Omental fat pad (tissue), 4 donors: Measurements from ENCODE around the gene ITPR2. TPM values are rescaled to one million over a fixed set of nuclear protein-coding genes. Genes with fewer than 3 reads are reported as not detected.

Experiments used
- ATAC-seq: fragments of 150-250 bp; one replicate; pipeline ENCODE4 v1.9.1; 2016; ENCODE audit warnings: mild to moderate bottlenecking, moderate library complexity; ENCODE audit not compliant: low FRiP score
- DNase-seq: peaks from one replicate; pipeline ENCODE4 v3.0.0-alpha.2; 2019; ENCODE audit warnings: low spot score
- small RNA-seq: library from RNA; depleted of rRNA; stranded (forward); fragments of <200 nt; gene quantifications from one replicate; pipeline ENCODE3, GENCODE V24; 2016
- total RNA-seq, 4 donors: library from RNA; depleted of rRNA; stranded (reverse); fragments of >200 nt; gene quantifications; one replicate each; pipeline ENCODE4 v1.1.0, GENCODE V29; 2016
- TF ChIP-seq, protein P1 (sequence below), 3 donors: fragments of 450-650 bp; IDR thresholded peaks; one replicate each; pipeline ENCODE4 v1.5.1; 2016 to 2017; ENCODE audit warnings: antibody characterized with exemption in 3 of 3, mild to moderate bottlenecking in 3 of 3, moderate library complexity in 2 of 3

ITPR2 gene
- total RNA-seq, 4 donors from 2014 or later = 39.0 to 62.9 (median 47.4) TPM

DNA sequence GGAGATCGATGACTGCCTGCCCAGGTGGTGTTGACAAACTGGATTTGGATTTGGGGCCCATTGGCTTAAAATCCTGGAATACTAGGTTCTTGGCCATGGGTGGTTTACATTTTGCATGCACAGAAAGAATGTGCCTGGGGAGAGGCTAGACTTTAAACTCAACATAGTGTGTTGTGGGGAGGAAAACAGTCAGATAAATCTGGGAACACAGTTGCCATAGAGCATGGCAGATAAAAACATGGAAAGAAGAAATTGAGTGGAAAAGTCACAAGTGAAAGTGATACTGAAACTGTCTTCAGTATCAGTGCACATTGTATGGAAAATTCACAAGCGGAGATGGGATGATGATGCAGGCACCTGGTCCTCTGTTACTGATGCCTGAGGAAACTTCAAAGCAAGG, 542.4 kb downstream of the ITPR2 start:
- DNase-seq (no peak), ATAC-seq (no peak)
- TF ChIP-seq, protein P1, sequence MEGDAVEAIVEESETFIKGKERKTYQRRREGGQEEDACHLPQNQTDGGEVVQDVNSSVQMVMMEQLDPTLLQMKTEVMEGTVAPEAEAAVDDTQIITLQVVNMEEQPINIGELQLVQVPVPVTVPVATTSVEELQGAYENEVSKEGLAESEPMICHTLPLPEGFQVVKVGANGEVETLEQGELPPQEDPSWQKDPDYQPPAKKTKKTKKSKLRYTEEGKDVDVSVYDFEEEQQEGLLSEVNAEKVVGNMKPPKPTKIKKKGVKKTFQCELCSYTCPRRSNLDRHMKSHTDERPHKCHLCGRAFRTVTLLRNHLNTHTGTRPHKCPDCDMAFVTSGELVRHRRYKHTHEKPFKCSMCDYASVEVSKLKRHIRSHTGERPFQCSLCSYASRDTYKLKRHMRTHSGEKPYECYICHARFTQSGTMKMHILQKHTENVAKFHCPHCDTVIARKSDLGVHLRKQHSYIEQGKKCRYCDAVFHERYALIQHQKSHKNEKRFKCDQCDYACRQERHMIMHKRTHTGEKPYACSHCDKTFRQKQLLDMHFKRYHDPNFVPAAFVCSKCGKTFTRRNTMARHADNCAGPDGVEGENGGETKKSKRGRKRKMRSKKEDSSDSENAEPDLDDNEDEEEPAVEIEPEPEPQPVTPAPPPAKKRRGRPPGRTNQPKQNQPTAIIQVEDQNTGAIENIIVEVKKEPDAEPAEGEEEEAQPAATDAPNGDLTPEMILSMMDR (IDR thresholded peaks at IDR 0.05) = no peak

DNA sequence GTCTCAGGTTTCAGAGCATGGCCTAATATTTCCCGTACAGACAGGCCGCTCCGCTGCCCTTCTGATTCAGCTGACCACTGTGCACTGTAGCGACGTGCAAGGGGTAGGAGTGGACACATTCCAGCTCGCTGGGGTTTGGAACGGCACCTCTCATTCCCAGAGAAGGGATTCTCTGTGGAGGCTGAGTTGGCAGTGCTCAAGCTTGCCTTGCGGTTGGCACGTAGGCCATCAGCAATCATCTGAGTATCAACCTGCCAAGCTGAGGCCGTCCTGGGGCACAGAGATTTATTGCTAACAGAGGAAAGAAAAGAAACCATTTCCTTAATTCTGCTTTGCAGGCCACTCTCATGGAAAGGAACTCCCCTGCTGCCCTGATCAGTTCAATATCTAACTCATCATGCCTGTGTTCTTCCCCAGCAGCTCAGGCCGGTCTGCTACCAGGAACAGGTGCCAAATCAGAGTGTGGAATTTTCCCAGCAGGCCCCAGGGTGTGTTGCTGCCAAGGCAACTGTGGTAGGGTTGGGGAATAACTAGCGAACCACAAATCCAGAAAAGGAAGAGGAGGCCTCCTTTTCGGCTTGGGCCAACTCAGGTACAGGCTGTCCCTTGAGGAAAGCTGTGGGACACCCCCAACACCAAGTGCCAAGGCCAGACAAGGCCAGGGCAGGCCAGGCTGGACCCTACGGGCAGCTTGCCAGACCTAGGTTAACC, 545.2 kb downstream of the ITPR2 start:
- DNase-seq = no peak
- TF ChIP-seq, protein P1 (IDR thresholded peaks at IDR 0.05) = no peak

More for the DNA sequence above, 545.2 kb downstream of the ITPR2 start:
- peak; percentile 79 for ATAC-seq

Small RNAs within 50 kb of the gene (small RNA-seq; reads per million reads assigned to genes)
- gene RNA5SP354 = not detected

Other genes with a start within 250 kb of the ITPR2 start
- 10 to 100 TPM; 12.1 to 27.3 (median 19.8) TPM for gene INTS13, start 104.8 kb upstream of the ITPR2 start, total RNA-seq
- 100 to 1,000 TPM in 1 of 4 donors, 10 to 100 TPM in 3; 63.8 to 114 (median 87.0) TPM for gene FGFR1OP2, start 105.3 kb upstream of the ITPR2 start, total RNA-seq
- 10 to 100 TPM; 33.9 to 92.5 (median 62.4) TPM for gene TM7SF3, start 181.2 kb upstream of the ITPR2 start, total RNA-seq
- 10 to 100 TPM; 30.6 to 37.5 (median 33.4) TPM for gene MED21, start 189.4 kb upstream of the ITPR2 start, total RNA-seq
- gene C12orf71, start 249.4 kb upstream of the ITPR2 start, total RNA-seq = not detected